ENCODE results near the gene TNIK. TPM values are rescaled to one million over a fixed set of nuclear protein-coding genes. Genes with fewer than 3 reads are reported as not detected.

Gene TNIK
- total RNA-seq, 3 donors from 2014 or later, result 7.4 to 17.6 (median 10.2) TPM

GRCh38 chr3:171504376-171504775 is 44.2 kb upstream of the TNIK start:
- Histone ChIP-seq H3K9me3 (no peaks in the 10 kb centered on the region), H3K4me1 (no peaks in the 10 kb centered on the region), H3K4me3 (no peak overlapping the region), H3K27me3 (no peaks in the 10 kb centered on the region), H3K36me3 (no peaks in the 10 kb centered on the region), H3K27ac (no peak overlapping the region)
- no peak for TF ChIP-seq CTCF (IDR thresholded peaks at IDR 0.05)
- no peak for TF ChIP-seq POLR2AphosphoS5 (IDR thresholded peaks at IDR 0.05)
- no peak for TF ChIP-seq POLR2A (IDR thresholded peaks at IDR 0.05)
- DNase-seq (ENCODE audit: low spot score in 2 of 2), result no peak
- intact Hi-C loops (cut with DNase I; ENCODE audit: low total_unique reads), result no loop called here

DNA sequence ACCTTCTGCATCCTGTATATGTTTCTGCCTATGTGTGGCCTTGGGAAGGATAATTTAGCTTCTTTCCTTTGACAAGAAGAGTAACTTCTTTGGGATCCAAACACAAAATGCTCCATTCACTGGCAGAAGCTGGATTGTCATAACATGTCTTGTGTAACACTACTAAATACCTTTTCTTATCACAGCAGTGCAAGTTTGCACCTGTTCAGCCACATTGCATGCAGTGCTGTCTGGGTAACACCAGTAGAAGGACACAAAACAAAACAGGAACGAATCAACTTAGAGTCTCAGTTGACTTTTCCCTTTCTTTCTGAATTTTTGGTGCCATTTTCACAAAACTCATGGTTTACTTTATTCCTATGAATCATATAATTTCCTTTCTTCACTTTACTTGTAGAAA is 43.6 kb upstream of the TNIK start:
- TF ChIP-seq CTCF (IDR thresholded peaks at IDR 0.05) (no peak), POLR2AphosphoS5 (IDR thresholded peaks at IDR 0.05) (no peak), POLR2A (IDR thresholded peaks at IDR 0.05) (no peak)
- intact Hi-C loops (cut with DNase I; ENCODE audit: low total_unique reads), result no loop called here

DNA sequence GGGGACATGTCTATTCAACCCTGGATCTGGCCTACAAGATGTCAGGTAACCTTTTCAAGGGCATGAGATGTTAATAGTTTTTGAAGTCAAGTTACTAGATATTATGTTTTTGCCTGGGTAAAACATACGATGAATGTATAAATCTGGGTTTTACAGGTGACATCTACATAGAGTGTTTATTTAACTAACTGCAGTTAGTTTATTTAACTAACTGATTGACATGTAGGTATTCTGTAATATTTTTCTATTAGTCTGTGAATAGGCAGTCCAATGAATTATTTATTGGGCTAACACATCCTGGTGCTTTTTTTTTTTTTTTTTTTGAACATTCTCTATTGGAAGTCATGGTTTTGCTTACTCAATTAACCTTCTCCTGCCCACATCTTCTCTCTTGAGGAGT is 38.7 kb upstream of the TNIK start:
- no peaks in the 10 kb centered on the region for H3K27me3 ChIP-seq
- no peaks in the 10 kb centered on the region for H3K36me3 ChIP-seq
- intact Hi-C loops (cut with DNase I; ENCODE audit: low total_unique reads), result no loop called here
- H3K4me3 ChIP-seq, result no peak overlapping the region
- no peak for DNase-seq (ENCODE audit: low spot score in 2 of 2)
- H3K9me3 ChIP-seq, result no peaks in the 10 kb centered on the region
- H3K27ac ChIP-seq, result no peak overlapping the region
- TF ChIP-seq CTCF (IDR thresholded peaks at IDR 0.05), result no peak
- TF ChIP-seq POLR2AphosphoS5 (IDR thresholded peaks at IDR 0.05), result no peak
- no peak for TF ChIP-seq POLR2A (IDR thresholded peaks at IDR 0.05)
- H3K4me1 ChIP-seq, result no peaks in the 10 kb centered on the region

More for the DNA sequence above, 43.6 kb upstream of the TNIK start:
- H3K27ac ChIP-seq, result no peak overlapping the region
- no peaks in the 10 kb centered on the region for H3K4me1 ChIP-seq
- H3K36me3 ChIP-seq, result no peaks in the 10 kb centered on the region
- no peak for DNase-seq (ENCODE audit: low spot score in 2 of 2)
- no peaks in the 10 kb centered on the region for H3K27me3 ChIP-seq
- H3K4me3 ChIP-seq, result no peak overlapping the region
- H3K9me3 ChIP-seq, result no peaks in the 10 kb centered on the region

DNA sequence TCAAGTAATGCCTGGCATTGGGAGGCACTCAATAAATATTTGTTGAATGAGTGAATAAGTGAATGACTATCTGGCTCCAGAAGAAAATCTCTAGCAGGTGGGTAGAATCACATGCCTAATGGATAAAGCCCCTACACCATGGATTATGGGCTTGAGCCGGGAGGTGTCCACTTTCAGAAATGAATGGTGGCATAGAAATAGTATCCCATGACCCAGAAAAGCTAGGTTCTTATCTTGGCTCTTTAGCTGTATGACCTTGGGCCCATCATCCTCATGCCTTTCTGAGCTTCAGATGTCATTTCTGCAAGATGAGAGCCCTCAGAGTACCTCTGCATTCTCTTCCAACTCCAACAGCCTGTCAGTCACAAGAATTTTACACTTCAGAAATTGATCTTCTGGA is 37.3 kb upstream of the TNIK start:
- no peak for DNase-seq (ENCODE audit: low spot score in 2 of 2)
- intact Hi-C loops (cut with DNase I; ENCODE audit: low total_unique reads), result no loop called here
- H3K4me3 ChIP-seq, result no peak overlapping the region
- no peaks in the 10 kb centered on the region for H3K27me3 ChIP-seq
- no peaks in the 10 kb centered on the region for H3K36me3 ChIP-seq
- no peaks in the 10 kb centered on the region for H3K4me1 ChIP-seq
- TF ChIP-seq POLR2AphosphoS5 (IDR thresholded peaks at IDR 0.05), result no peak
- TF ChIP-seq CTCF (IDR thresholded peaks at IDR 0.05), result no peak
- TF ChIP-seq POLR2A (IDR thresholded peaks at IDR 0.05), result no peak
- H3K27ac ChIP-seq, result no peak overlapping the region
- H3K9me3 ChIP-seq, result no peaks in the 10 kb centered on the region

DNA sequence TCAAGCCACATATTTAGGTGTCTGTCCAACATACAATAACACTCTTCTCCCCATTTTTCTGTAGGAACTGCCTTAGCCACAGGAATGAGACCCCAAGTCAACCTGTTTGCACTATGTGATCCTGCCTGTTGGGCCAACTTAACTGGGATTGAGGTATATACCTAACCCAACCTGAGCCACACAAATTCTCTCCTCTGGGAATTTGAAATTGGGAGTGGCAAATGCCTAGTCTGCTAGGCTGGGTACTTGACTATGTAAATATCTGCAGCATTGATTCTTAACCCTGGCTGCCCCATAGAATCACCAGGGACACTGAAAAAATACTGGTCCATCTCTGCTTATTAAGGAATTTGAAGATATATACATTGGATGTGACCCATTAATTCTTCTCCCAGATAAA is 35.2 kb upstream of the TNIK start:
- intact Hi-C loops (cut with DNase I; ENCODE audit: low total_unique reads), result no loop called here
- Histone ChIP-seq H3K36me3 (no peaks in the 10 kb centered on the region), H3K9me3 (no peaks in the 10 kb centered on the region), H3K27ac (no peak overlapping the region), H3K27me3 (no peaks in the 10 kb centered on the region), H3K4me1 (no peaks in the 10 kb centered on the region), H3K4me3 (no peak overlapping the region)
- TF ChIP-seq POLR2A (IDR thresholded peaks at IDR 0.05) (no peak), POLR2AphosphoS5 (IDR thresholded peaks at IDR 0.05) (no peak), CTCF (IDR thresholded peaks at IDR 0.05) (no peak)
- DNase-seq (ENCODE audit: low spot score in 2 of 2), result no peak

Data from breast epithelium (tissue), 4 donors.